Esophagus squamous epithelium (tissue), 4 donors: ENCODE measurements around the gene FGF12.

Experiments used
- POLR2A ChIP-seq, 4 donors: fragments of 450-650 bp; IDR thresholded peaks; one replicate each; pipeline ENCODE4 v1.6.1; 2017; ENCODE audit warnings: antibody characterized with exemption in 4 of 4, mild to moderate bottlenecking in 4 of 4, moderate library complexity in 3 of 4
- TF ChIP-seq, protein P1 (sequence below), 6 experiments: fragments of 450-650 bp in 4 of 6; fragments of 200-600 bp in 2 of 6; sonication (generic) in 2 of 6; IDR thresholded peaks; one replicate each; pipeline ENCODE4 v1.5.1; 2016 to 2019; ENCODE audit warnings: antibody characterized with exemption in 6 of 6, mild to moderate bottlenecking in 4 of 6, moderate library complexity in 4 of 6

DNA sequence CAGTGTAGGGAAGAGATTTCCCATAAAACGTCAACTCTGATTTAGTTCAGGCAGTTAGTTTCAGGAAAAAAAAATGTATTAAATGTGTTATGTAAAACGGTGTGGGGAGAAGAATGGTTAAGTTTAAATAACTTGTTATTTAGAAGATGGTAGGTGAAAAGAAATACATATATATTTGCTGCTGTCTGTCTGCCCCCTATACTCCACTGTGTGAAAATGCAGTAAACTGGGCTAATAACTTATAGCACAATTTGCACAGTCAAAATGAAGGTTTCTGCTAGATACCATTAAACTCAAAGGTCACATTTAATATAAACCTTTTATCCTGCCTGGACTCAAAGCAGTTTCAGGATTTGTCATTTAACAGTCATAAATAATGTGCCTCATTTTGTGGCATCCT lies 515.0 kb downstream of the FGF12 start:
- TF ChIP-seq, protein P1, sequence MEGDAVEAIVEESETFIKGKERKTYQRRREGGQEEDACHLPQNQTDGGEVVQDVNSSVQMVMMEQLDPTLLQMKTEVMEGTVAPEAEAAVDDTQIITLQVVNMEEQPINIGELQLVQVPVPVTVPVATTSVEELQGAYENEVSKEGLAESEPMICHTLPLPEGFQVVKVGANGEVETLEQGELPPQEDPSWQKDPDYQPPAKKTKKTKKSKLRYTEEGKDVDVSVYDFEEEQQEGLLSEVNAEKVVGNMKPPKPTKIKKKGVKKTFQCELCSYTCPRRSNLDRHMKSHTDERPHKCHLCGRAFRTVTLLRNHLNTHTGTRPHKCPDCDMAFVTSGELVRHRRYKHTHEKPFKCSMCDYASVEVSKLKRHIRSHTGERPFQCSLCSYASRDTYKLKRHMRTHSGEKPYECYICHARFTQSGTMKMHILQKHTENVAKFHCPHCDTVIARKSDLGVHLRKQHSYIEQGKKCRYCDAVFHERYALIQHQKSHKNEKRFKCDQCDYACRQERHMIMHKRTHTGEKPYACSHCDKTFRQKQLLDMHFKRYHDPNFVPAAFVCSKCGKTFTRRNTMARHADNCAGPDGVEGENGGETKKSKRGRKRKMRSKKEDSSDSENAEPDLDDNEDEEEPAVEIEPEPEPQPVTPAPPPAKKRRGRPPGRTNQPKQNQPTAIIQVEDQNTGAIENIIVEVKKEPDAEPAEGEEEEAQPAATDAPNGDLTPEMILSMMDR (IDR thresholded peaks at IDR 0.05) = no peak
- no peak for TF ChIP-seq POLR2A (IDR thresholded peaks at IDR 0.05)
